Activated naive CD8-positive, alpha-beta T cell treated with anti-CD3 and anti-CD28 coated beads, Interleukin-2, amount 10 ng/mL, durations not matched to agents 7 days and 5 days (primary cell): ENCODE results near the gene OR2T12. TPM values are rescaled to one million over a fixed set of nuclear protein-coding genes. Genes with fewer than 3 reads are reported as not detected.

Experiments
- total RNA-seq, 2 experiments: library from RNA; stranded (reverse); gene quantifications; one replicate each; pipeline ENCODE4 v1.2.3, GENCODE V29; 2021

The OR2T12 gene
- total RNA-seq, 2 experiments from 2014 or later: not detected

Other genes starting within 250 kb of the OR2T12 start
- gene OR2L13, start 208.2 kb downstream of the OR2T12 start, total RNA-seq: not detected
- not detected for gene OR2M5, start 158.3 kb downstream of the OR2T12 start, total RNA-seq
- not detected for gene OR2M2, start 128.6 kb downstream of the OR2T12 start, total RNA-seq
- not detected for gene OR2M3, start 106.2 kb downstream of the OR2T12 start, total RNA-seq
- not detected for gene OR2M4, start 72.0 kb downstream of the OR2T12 start, total RNA-seq
- gene OR2T33, start 25.4 kb downstream of the OR2T12 start, total RNA-seq: not detected
- not detected for gene OR2M7, start 21.1 kb upstream of the OR2T12 start, total RNA-seq
- not detected for gene OR14C36, start 45.4 kb upstream of the OR2T12 start, total RNA-seq
- not detected for gene OR2T4, start 58.2 kb upstream of the OR2T12 start, total RNA-seq
- not detected for gene OR2T6, start 72.3 kb upstream of the OR2T12 start, total RNA-seq
- not detected for gene OR2T1, start 99.6 kb upstream of the OR2T12 start, total RNA-seq
- gene OR2T2, start 142.2 kb upstream of the OR2T12 start, total RNA-seq: not detected
- not detected for gene OR2T3, start 169.9 kb upstream of the OR2T12 start, total RNA-seq
- not detected for gene OR2T5, start 185.2 kb upstream of the OR2T12 start, total RNA-seq
- gene OR2G6, start 204.6 kb upstream of the OR2T12 start, total RNA-seq: not detected